Epithelial cell of proximal tubule (primary cell): Measurements from ENCODE around the gene NRXN2. TPM values are rescaled to one million over a fixed set of nuclear protein-coding genes. Genes with fewer than 3 reads are reported as not detected.

Source experiments
- DNase-seq: peaks from one replicate; pipeline ENCODE4 v3.0.0-alpha.2; 2011; ENCODE audit warnings: low read depth
- H3K4me3 ChIP-seq: 2 replicates; pipeline ENCODE4 v1.5.1; 2011; ENCODE audit warnings: low read depth, mild to moderate bottlenecking, low read length
- total RNA-seq: library from RNA; depleted of rRNA; stranded (reverse); fragments of >200 nt; gene quantifications from 2 replicates; pipeline ENCODE4 v1.2.3, GENCODE V29; 2015
- TF ChIP-seq, protein P1 (sequence below): conservative IDR thresholded peaks from 2 replicates; pipeline ENCODE4 v1.5.1; 2012; ENCODE audit warnings: low read depth, mild to moderate bottlenecking, low read length

Gene NRXN2
- total RNA-seq, 1 donor from 2014 or later: not detected

DNA sequence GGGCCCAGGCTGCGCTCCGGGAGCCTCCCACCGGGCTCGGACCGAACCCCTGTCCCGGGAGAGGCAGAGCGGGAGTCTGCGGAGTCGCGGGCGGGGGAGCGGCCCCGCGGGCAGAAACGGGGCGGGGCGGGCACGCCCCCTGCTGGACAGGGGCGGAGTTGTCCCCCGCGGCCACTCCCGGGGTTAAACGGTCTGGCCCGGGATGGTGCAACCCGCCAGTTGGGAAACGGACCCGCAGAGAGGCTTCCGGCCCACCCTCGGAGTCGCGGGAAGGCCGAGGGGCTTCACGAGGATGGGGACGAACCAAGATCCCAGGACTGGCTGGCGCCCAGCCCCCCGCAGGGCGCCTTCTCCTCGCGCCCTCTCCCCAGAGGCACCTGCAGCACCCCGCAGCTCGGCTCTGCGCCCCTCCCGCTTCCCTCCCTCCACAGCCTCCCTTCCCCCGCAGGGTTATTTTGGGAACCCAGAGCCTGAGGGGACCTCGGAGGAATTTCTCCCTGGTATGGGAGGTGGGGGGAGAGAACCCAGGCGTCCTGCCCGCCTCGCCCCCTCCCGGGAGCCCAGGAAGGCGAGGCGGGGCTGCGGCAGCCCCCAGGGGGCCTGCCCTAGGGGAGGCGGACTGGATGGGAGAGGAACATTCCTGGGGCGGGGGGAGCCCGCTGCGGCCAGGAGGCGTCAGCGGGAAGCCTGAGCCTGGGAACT is 20.0 kb upstream of the NRXN2 start:
- TF ChIP-seq, protein P1, sequence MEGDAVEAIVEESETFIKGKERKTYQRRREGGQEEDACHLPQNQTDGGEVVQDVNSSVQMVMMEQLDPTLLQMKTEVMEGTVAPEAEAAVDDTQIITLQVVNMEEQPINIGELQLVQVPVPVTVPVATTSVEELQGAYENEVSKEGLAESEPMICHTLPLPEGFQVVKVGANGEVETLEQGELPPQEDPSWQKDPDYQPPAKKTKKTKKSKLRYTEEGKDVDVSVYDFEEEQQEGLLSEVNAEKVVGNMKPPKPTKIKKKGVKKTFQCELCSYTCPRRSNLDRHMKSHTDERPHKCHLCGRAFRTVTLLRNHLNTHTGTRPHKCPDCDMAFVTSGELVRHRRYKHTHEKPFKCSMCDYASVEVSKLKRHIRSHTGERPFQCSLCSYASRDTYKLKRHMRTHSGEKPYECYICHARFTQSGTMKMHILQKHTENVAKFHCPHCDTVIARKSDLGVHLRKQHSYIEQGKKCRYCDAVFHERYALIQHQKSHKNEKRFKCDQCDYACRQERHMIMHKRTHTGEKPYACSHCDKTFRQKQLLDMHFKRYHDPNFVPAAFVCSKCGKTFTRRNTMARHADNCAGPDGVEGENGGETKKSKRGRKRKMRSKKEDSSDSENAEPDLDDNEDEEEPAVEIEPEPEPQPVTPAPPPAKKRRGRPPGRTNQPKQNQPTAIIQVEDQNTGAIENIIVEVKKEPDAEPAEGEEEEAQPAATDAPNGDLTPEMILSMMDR: peak; percentile 72

DNA sequence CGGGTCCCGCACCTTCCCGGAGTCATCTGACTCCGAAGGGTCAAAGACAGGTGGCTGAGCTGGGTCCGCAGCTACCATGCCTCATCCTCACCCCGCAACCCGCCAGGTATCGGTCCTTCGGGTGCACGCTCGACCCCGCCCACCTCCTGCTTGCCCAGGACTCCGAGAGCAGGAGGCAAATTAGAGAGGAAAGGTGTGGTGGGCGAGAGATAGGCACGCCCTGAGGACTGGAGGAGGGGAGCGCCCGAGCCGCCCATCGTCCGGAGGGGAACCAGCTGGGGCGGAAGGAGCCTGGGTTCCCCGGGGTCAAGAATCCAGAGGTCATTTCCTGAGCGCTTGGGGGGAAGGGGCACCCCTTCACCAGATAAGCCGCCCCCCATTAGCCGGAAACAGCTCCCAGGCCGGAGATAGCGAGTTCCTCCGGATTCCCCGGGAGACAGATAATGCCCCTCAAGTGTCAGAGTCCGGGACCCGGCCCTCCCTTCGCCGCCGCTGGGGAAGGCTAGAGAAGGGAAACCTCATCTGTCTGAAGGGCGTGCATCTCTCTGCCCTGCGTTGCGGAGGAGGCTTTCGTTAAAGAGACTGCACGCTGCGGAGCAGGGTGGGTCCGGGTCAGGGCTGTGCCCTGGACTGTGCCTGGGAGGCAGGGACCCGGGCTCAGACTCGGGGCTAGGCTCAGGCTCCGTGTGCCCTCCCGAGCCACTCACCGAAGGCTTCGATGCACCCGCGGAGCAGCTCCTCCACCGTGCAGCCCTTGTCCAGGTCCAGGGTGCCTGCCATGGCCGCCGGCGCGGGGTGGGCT is 19.3 kb upstream of the NRXN2 start:
- DNase-seq: no peak
- TF ChIP-seq, protein P1: no peak
- H3K4me3 ChIP-seq: peak overlapping the region; percentile 28

More for the DNA sequence above, 20.0 kb upstream of the NRXN2 start:
- peak overlapping the region; percentile 28 for H3K4me3 ChIP-seq
- DNase-seq: no peak

DNA sequence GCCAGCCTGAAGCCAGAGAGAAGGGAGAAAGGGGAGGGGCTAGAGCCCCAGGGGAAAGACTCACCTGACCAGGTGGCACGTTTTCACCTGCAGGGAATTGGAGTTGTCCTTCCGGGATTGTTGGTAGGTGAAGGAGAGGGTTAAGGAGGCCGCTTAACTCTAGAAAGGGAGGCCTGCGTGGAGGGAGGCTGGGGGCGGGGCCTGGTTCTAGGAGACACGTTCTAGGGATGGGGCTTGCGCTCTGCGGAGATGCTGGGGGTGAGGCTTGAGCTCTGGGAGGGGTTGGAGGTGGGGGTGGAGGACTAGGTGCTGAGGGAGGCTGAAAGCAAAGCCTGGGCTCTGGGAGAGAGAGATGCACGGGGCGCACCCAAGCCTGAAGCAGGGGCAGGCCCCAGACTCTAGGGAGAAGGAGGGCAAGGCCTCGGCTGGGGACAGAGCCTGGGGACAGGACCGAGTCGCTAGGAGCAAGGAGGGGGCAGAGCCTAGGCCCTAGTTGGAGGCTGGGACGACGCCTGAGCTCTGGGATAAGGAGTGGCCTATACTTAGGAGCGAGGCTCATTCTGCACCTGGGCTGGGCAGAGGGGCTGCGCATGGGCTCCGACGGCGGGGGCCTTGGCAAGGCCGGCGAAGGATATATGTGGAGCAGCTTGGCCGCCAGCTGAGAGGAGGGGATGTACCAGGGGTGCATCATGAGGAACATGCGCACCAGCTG is 18.5 kb upstream of the NRXN2 start:
- no peak overlapping the region for H3K4me3 ChIP-seq
- TF ChIP-seq, protein P1: no peak
- no peak for DNase-seq

DNA sequence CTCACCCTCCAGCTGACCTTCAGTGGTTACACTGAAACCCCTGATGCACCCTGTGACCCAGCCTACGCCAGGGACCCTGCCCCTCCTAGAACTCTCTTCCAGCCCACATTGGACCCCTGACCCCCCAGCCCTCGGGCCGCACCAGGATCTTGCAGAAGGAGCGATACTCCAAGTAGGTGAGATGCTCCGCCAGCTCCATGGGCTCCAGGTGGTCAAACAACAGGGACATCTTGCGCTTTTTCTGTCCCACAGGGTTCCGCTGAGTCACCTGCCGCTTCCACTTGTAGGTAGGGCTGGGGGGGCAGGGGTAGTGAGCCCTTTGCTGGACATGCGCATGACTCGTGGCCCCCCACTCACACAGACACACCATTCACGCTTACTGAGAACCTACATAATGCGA is 16.9 kb upstream of the NRXN2 start:
- TF ChIP-seq, protein P1: no peak
- DNase-seq: no peak
- no peak overlapping the region for H3K4me3 ChIP-seq

DNA sequence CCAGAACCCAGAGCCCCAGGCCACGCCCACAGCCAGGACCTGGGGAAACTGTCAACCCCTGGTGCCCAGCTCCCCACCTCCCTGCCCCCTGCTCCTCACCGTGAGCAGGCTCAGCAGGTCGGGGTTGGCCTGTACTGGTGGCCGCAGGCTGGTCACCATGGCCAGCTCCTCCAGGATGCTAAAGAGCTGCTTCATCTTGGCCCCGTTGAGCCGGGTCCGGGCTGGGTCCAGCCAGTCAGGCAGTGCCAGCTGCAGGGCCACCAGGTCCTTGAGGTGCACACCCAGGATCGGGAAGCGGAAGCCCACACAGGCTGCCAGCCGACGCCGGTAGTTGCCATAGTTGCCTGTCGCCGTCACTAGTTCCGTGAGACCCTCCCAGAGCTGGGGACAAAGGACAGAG is 13.7 kb upstream of the NRXN2 start:
- no peak overlapping the region for H3K4me3 ChIP-seq
- TF ChIP-seq, protein P1: no peak
- DNase-seq: no peak

DNA sequence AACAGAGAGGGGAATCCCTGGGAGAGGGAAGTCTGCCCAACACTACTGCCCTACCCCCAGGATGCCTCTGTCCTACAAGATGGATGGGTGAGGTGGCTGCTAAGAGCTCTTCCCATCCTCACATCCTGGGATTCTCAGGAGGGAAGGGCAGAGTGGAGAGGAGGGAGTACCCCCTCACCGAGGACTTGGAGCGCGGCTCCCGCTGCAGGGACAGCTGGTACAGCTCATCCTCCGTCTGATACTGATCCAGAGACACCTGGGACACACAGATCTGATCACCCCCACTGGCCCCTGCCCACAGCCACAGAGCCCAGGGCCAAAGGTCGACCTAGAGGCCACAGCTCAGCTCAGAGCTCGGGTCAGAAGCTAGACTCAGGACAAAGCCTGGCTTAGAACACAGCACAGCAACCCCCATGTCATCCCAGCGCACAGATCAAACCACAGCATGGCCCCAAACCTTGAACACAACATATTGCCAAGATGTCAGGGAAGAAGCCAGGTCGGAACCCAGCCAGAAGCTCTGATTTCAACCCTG is 12.8 kb upstream of the NRXN2 start:
- no peak overlapping the region for H3K4me3 ChIP-seq
- no peak for DNase-seq
- TF ChIP-seq, protein P1: no peak
